ENCODE measurements around the gene MCF2L2.
"Not testable (repeated sequence)": the region's sequence is repeated elsewhere in the genome, so short reads cannot be mapped to it uniquely, and the experiment has no call there.

Gene MCF2L2, protein sequence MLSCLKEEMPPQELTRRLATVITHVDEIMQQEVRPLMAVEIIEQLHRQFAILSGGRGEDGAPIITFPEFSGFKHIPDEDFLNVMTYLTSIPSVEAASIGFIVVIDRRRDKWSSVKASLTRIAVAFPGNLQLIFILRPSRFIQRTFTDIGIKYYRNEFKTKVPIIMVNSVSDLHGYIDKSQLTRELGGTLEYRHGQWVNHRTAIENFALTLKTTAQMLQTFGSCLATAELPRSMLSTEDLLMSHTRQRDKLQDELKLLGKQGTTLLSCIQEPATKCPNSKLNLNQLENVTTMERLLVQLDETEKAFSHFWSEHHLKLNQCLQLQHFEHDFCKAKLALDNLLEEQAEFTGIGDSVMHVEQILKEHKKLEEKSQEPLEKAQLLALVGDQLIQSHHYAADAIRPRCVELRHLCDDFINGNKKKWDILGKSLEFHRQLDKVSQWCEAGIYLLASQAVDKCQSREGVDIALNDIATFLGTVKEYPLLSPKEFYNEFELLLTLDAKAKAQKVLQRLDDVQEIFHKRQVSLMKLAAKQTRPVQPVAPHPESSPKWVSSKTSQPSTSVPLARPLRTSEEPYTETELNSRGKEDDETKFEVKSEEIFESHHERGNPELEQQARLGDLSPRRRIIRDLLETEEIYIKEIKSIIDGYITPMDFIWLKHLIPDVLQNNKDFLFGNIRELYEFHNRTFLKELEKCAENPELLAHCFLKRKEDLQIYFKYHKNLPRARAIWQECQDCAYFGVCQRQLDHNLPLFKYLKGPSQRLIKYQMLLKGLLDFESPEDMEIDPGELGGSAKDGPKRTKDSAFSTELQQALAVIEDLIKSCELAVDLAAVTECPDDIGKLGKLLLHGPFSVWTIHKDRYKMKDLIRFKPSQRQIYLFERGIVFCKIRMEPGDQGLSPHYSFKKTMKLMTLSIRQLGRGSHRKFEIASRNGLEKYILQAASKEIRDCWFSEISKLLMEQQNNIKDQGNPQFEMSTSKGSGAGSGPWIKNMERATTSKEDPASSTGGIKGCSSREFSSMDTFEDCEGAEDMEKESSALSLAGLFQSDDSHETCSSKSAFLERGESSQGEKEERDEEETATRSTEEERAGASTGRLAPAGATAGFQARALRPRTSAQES

GRCh38 chr3:183428447-183429211 is at the start of gene MCF2L2:
Gene MCF2L2, minus strand, starts transcription at chr3:183428619. Its CDS starts 642 bp downstream, at chr3:183427977.
- TF ChIP-seq, protein P1, sequence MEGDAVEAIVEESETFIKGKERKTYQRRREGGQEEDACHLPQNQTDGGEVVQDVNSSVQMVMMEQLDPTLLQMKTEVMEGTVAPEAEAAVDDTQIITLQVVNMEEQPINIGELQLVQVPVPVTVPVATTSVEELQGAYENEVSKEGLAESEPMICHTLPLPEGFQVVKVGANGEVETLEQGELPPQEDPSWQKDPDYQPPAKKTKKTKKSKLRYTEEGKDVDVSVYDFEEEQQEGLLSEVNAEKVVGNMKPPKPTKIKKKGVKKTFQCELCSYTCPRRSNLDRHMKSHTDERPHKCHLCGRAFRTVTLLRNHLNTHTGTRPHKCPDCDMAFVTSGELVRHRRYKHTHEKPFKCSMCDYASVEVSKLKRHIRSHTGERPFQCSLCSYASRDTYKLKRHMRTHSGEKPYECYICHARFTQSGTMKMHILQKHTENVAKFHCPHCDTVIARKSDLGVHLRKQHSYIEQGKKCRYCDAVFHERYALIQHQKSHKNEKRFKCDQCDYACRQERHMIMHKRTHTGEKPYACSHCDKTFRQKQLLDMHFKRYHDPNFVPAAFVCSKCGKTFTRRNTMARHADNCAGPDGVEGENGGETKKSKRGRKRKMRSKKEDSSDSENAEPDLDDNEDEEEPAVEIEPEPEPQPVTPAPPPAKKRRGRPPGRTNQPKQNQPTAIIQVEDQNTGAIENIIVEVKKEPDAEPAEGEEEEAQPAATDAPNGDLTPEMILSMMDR (IDR thresholded peaks at IDR 0.05; ENCODE audit: low read depth, low read length, missing control alignments), result no peak
- in situ Hi-C loops (cut with HindIII; ENCODE audit: low sequenced_read_pairs), result no loop called here
- peak within 1 kb of the TSS; percentile 67 for H3K4me3 ChIP-seq (ENCODE audit: low read depth, low read length)
- no peak for DNase-seq (ENCODE audit: low read depth)

DNA sequence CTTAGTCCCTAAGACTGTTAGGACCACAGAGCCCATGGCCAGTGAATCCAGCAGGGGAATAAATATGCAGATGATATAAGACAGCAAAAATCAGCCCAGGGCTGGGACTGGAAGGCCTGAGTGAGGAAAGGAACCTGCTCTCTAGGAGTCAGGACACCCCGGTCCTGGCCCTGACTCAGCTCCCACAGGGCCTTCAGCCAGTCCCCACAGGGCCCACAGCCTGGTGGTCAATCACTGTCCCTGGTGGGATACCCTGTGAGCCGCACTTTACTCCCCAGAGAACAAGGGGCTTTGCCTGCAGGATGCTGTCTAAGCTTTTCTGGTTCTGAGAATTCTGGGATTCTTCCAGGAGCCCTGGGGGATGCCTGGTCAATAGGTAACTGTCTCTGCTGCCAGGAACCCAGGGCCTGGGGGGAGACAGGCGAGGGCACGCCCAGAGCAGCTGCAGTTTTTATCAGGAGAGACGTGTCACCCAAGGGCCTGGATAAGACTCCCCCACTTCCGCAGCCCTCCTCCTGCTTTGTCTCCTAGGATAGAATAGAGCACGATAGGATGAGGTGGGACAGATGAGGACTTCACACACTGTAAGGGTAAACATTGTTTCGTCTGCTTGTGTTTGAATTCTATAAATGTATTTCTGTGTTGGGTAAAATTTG is 49.5 kb upstream of the MCF2L2 start:
- in situ Hi-C loops (cut with HindIII; ENCODE audit: low sequenced_read_pairs), result loop anchor here (10.0 kb wide), 1 partner anchor 167 kb away; no protein-coding TSS in a partner anchor
- H3K4me3 ChIP-seq (ENCODE audit: low read depth, low read length), result no peak overlapping the region
- TF ChIP-seq, protein P1 (IDR thresholded peaks at IDR 0.05; ENCODE audit: low read depth, low read length, missing control alignments), result no peak
- no peak for DNase-seq (ENCODE audit: low read depth)

DNA sequence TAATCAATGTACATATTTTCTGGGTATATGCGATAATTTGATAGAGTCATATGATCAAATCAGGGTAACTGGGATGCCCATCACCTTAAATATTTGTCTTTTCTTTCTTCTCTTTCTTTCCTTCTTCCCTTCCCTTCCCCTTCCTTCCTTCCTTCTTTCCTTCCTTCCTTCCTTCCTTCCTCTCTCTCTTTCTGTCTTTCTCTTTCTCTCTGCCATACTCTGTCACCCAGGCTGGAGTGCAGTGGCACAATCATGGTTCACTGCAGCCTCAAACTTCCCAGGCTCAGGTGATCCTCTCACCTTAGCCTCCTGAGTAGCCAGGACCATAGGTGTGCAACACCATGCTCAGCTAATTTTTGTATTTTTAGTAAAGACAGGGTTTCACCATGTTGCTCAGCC is 47.3 kb upstream of the MCF2L2 start:
- in situ Hi-C loops (cut with HindIII; ENCODE audit: low sequenced_read_pairs), result loop anchor here (10.0 kb wide), 1 partner anchor 169 kb away; no protein-coding TSS in a partner anchor
- H3K4me3 ChIP-seq (ENCODE audit: low read depth, low read length); DNase-seq (ENCODE audit: low read depth): not testable (repeated sequence)

- TF ChIP-seq, protein P1 (IDR thresholded peaks at IDR 0.05; ENCODE audit: low read depth, low read length, missing control alignments), result no peak
- no peak overlapping the region for H3K4me3 ChIP-seq (ENCODE audit: low read depth, low read length)
- DNase-seq (ENCODE audit: low read depth), result no peak
- in situ Hi-C loops (cut with HindIII; ENCODE audit: low sequenced_read_pairs), result loop anchor here (10.0 kb wide), 1 partner anchor 170 kb away; no protein-coding TSS in a partner anchor
Observed at GRCh38 chr3:183475016-183475763, 46.8 kb upstream of the MCF2L2 start.

- TF ChIP-seq, protein P1 (IDR thresholded peaks at IDR 0.05; ENCODE audit: low read depth, low read length, missing control alignments), result no peak
- H3K4me3 ChIP-seq (ENCODE audit: low read depth, low read length), result no peak overlapping the region
- in situ Hi-C loops (cut with HindIII; ENCODE audit: low sequenced_read_pairs), result loop anchor here (10.0 kb wide), 1 partner anchor 171 kb away; no protein-coding TSS in a partner anchor
- no peak for DNase-seq (ENCODE audit: low read depth)
Observed at GRCh38 chr3:183473969-183474368, 45.5 kb upstream of the MCF2L2 start.

All from astrocyte of the cerebellum (primary cell).